IPS-18c (cell line): ENCODE measurements around the gene HDAC1.

ENCODE experiments used
- H3K4me3 ChIP-seq: 2 replicates; pipeline ENCODE4 v1.7.0; 2013; ENCODE audit warnings: low read depth, mild to moderate bottlenecking, low read length, moderate library complexity; ENCODE audit not compliant: insufficient read depth
- H3K9me3 ChIP-seq: one replicate; pipeline ENCODE4 v1.6.1; 2013; ENCODE audit warnings: mild to moderate bottlenecking, low read length, moderate library complexity; ENCODE audit not compliant: control insufficient read depth, insufficient read depth

HDAC1 gene

GRCh38 chr1:32376199-32376598 lies 84.3 kb downstream of the HDAC1 start:
- Histone ChIP-seq H3K9me3 (peaks cover 3% of the 10 kb centered on the region), H3K4me3 (no peak overlapping the region)

GRCh38 chr1:32377541-32378220 lies 85.8 kb downstream of the HDAC1 start:
- H3K9me3 ChIP-seq: peaks cover 3% of the 10 kb centered on the region
- no peak overlapping the region for H3K4me3 ChIP-seq

GRCh38 chr1:32380057-32380456 lies 88.2 kb downstream of the HDAC1 start:
- peaks cover 3% of the 10 kb centered on the region for H3K9me3 ChIP-seq
- H3K4me3 ChIP-seq: no peak overlapping the region
